HCT116 (cell line): ENCODE measurements around the gene CEP112.

Experiments
- CEBPB ChIP-seq: IDR thresholded peaks from 2 replicates; pipeline ENCODE4 v1.6.1; 2012; ENCODE audit warnings: low read depth
- CTCF ChIP-seq, 3 experiments: fragments of 200-600 bp in 1 of 3; sonication (generic) in 1 of 3; IDR thresholded peaks in 2 of 3; conservative IDR thresholded peaks in 1 of 3; 2 replicates each; pipeline ENCODE4 v1.5.1; 2012 to 2017; ENCODE audit warnings: low read depth in 2 of 3, low read length in 2 of 3, antibody characterized with exemption in 1 of 3, borderline replicate concordance in 1 of 3, control low read depth in 1 of 3, mild to moderate bottlenecking in 1 of 3, mixed read lengths in 1 of 3, mixed run types in 1 of 3, moderate library complexity in 1 of 3; ENCODE audit not compliant: insufficient read depth in 1 of 3
- EZH2 ChIP-seq: fragments of 200-600 bp; sonication (generic); IDR thresholded peaks from 2 replicates; pipeline ENCODE4 v1.6.1; 2017; ENCODE audit warnings: antibody characterized with exemption, mixed run types
- EZH2phosphoT487 ChIP-seq: fragments of 200-600 bp; IDR thresholded peaks from 2 replicates; pipeline ENCODE4 v1.6.1; 2018; ENCODE audit warnings: antibody characterized with exemption, borderline replicate concordance
- MAX ChIP-seq: IDR thresholded peaks from 2 replicates; pipeline ENCODE4 v1.6.1; 2012
- POLR2A ChIP-seq: IDR thresholded peaks from 2 replicates; pipeline ENCODE4 v1.7.0; 2011; ENCODE audit warnings: borderline replicate concordance; ENCODE audit not compliant: insufficient read depth, insufficient read length; ENCODE audit errors: extremely low read depth
- POLR2AphosphoS5 ChIP-seq: IDR thresholded peaks from 2 replicates; pipeline ENCODE4 v1.6.1; 2011; ENCODE audit warnings: mild to moderate bottlenecking, low read depth, low read length, moderate library complexity
- SP1 ChIP-seq: IDR thresholded peaks from 2 replicates; pipeline ENCODE4 v1.6.1; 2012; ENCODE audit warnings: low read depth

GRCh38 chr17:65688307-65688706 lies 503.6 kb downstream of the CEP112 start:
- TF ChIP-seq CEBPB (no peak), POLR2A (no peak), CTCF (IDR thresholded peaks at IDR 0.05 in 2 of 3, conservative IDR thresholded peaks at IDR 0.05 in 1 of 3; ENCODE audit: borderline replicate concordance in 1 of 3, insufficient read depth in 1 of 3, low read depth in 2 of 3, low read length in 2 of 3) (no peak), EZH2 (no peak), EZH2phosphoT487 (no peak), MAX (no peak), SP1 (no peak), POLR2AphosphoS5 (no peak)
